Uterus (tissue), 2 donors: ENCODE results near the gene STUB1.

Source experiments
- CTCF ChIP-seq, 4 experiments: fragments of 200-600 bp in 2 of 4; fragments of 450-650 bp in 2 of 4; sonication (generic) in 2 of 4; IDR thresholded peaks; one replicate each; pipeline ENCODE4 v1.5.1; 2016 to 2019; ENCODE audit warnings: antibody characterized with exemption in 4 of 4, mild to moderate bottlenecking in 2 of 4, moderate library complexity in 1 of 4
- POLR2A ChIP-seq, 2 donors: fragments of 450-650 bp; IDR thresholded peaks; one replicate each; pipeline ENCODE4 v1.6.1; 2016; ENCODE audit warnings: antibody characterized with exemption in 2 of 2, mild to moderate bottlenecking in 1 of 2, moderate library complexity in 1 of 2

- TF ChIP-seq CTCF (IDR thresholded peaks at IDR 0.05): no peak
- TF ChIP-seq POLR2A (IDR thresholded peaks at IDR 0.05): no peak
Observed at GRCh38 chr16:674214-674881, 5.9 kb upstream of the STUB1 start.
